ENCODE data around the gene SULF2.
"Not testable (repeated sequence)": the region's sequence is repeated elsewhere in the genome, so short reads cannot be mapped to it uniquely, and the experiment has no call there.

Gene SULF2

GRCh38 chr20:47804224-47804825 is 19.0 kb upstream of the SULF2 start:
- DNase-seq (ENCODE audit: low read depth): not testable (repeated sequence)

GRCh38 chr20:47802975-47803374 is 17.7 kb upstream of the SULF2 start:
- DNase-seq (ENCODE audit: low read depth): no peak

- no peak for DNase-seq (ENCODE audit: low read depth)
Measured at GRCh38 chr20:47802226-47802920, 17.1 kb upstream of the SULF2 start.

- no peak for DNase-seq (ENCODE audit: low read depth)
Measured at GRCh38 chr20:47801759-47802158, 16.5 kb upstream of the SULF2 start.

- no peak for DNase-seq (ENCODE audit: low read depth)
Measured at GRCh38 chr20:47801079-47801478, 15.8 kb upstream of the SULF2 start.

GRCh38 chr20:47800623-47801022 is 15.3 kb upstream of the SULF2 start:
- DNase-seq (ENCODE audit: low read depth): no peak

- no peak for DNase-seq (ENCODE audit: low read depth)
Measured at GRCh38 chr20:47799116-47799715, 13.9 kb upstream of the SULF2 start.

- no peak for DNase-seq (ENCODE audit: low read depth)
Measured at GRCh38 chr20:47796971-47797370, 11.7 kb upstream of the SULF2 start.

GRCh38 chr20:47795214-47795907 is 10.1 kb upstream of the SULF2 start:
- DNase-seq (ENCODE audit: low read depth): no peak

GRCh38 chr20:47794264-47794663 is 9.0 kb upstream of the SULF2 start:
- not testable (repeated sequence) for DNase-seq (ENCODE audit: low read depth)

- DNase-seq (ENCODE audit: low read depth): peak; percentile 93
Measured at GRCh38 chr20:47792021-47792618, 6.8 kb upstream of the SULF2 start.

GRCh38 chr20:47791084-47791599 is 5.9 kb upstream of the SULF2 start:
- no peak for DNase-seq (ENCODE audit: low read depth)

- DNase-seq (ENCODE audit: low read depth): no peak
Measured at GRCh38 chr20:47790580-47790965, 5.3 kb upstream of the SULF2 start.

GRCh38 chr20:47789764-47790579 is 4.7 kb upstream of the SULF2 start:
- no peak for DNase-seq (ENCODE audit: low read depth)

GRCh38 chr20:47789081-47789763 is 3.9 kb upstream of the SULF2 start:
- DNase-seq (ENCODE audit: low read depth): no peak

- no peak for DNase-seq (ENCODE audit: low read depth)
Measured at GRCh38 chr20:47788741-47789080, 3.4 kb upstream of the SULF2 start.

GRCh38 chr20:47786765-47787107 is 1.5 kb upstream of the SULF2 start:
- no peak for DNase-seq (ENCODE audit: low read depth)

- DNase-seq (ENCODE audit: low read depth): no peak
Measured at GRCh38 chr20:47785854-47786764, 828 bp upstream of the SULF2 start.

GRCh38 chr20:47784599-47785310 is 526 bp downstream of the SULF2 start:
- DNase-seq (ENCODE audit: low read depth): peak; percentile 52

Measured in HS-5 (cell line).